GM13976 (cell line): Measurements from ENCODE around the gene PNMT.

ENCODE experiments used
- DNase-seq: peaks from one replicate; pipeline ENCODE4 v3.0.0; 2012; ENCODE audit warnings: low spot score
- in situ Hi-C: fragments of 300-500 bp; cut with MboI; formaldehyde crosslinking; loops from one replicate; pipeline ENCODE4 v1.12.0; 2022; ENCODE audit warnings: low sequenced_read_pairs, mixed read lengths, inconsistent platforms; ENCODE audit not compliant: unreplicated experiment
- TF ChIP-seq, protein P1 (sequence below): IDR thresholded peaks from 2 replicates; pipeline ENCODE4 v1.5.1; 2012; ENCODE audit warnings: borderline replicate concordance, mild to moderate bottlenecking; ENCODE audit not compliant: insufficient read depth; ENCODE audit errors: extremely low read depth, missing control alignments, control extremely low read depth

Gene PNMT

DNA sequence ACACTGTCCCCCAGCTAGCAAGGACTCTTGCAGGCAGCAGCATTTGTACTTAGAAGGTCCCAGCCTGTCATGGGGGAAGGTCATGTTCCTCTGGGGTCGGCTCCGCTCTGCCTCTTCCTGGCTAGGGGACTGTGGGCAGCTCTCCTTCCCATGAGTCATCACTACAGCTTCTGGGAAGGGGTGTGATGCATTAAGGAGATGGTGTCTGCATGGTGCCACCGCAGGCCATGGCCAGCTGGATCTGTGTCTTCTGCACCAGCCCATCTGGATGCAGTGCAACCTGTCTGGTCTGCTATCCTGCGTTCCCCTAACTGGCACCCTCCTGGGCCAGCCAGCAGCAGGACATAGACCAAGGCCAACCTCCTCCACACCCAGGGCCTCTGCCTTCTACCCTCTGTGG, 25.0 kb upstream of the PNMT start:
- TF ChIP-seq, protein P1, sequence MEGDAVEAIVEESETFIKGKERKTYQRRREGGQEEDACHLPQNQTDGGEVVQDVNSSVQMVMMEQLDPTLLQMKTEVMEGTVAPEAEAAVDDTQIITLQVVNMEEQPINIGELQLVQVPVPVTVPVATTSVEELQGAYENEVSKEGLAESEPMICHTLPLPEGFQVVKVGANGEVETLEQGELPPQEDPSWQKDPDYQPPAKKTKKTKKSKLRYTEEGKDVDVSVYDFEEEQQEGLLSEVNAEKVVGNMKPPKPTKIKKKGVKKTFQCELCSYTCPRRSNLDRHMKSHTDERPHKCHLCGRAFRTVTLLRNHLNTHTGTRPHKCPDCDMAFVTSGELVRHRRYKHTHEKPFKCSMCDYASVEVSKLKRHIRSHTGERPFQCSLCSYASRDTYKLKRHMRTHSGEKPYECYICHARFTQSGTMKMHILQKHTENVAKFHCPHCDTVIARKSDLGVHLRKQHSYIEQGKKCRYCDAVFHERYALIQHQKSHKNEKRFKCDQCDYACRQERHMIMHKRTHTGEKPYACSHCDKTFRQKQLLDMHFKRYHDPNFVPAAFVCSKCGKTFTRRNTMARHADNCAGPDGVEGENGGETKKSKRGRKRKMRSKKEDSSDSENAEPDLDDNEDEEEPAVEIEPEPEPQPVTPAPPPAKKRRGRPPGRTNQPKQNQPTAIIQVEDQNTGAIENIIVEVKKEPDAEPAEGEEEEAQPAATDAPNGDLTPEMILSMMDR = no peak
- no peak for DNase-seq
- in situ Hi-C loops = no loop called here

DNA sequence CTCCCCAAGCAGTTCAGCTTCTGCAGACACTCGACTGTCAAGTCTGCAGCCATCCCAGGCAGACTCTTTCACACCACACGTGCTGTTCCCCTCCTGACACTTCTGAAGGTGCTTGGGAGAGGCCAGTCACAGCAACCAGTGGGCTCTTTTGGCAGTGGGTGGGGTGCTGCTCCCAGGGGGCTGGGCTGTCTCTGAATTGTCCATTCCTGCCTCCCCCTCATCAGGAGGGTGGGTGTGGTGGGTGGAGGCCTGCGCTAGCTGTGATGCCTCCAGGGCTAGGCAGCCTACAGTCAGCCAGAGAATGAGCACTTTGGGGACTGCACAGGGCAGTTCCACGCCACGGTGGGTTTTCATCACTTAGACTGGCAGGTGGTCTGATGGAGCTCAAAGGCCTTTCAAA, 21.0 kb upstream of the PNMT start:
- DNase-seq = no peak
- TF ChIP-seq, protein P1 = no peak
- in situ Hi-C loops = no loop called here

DNA sequence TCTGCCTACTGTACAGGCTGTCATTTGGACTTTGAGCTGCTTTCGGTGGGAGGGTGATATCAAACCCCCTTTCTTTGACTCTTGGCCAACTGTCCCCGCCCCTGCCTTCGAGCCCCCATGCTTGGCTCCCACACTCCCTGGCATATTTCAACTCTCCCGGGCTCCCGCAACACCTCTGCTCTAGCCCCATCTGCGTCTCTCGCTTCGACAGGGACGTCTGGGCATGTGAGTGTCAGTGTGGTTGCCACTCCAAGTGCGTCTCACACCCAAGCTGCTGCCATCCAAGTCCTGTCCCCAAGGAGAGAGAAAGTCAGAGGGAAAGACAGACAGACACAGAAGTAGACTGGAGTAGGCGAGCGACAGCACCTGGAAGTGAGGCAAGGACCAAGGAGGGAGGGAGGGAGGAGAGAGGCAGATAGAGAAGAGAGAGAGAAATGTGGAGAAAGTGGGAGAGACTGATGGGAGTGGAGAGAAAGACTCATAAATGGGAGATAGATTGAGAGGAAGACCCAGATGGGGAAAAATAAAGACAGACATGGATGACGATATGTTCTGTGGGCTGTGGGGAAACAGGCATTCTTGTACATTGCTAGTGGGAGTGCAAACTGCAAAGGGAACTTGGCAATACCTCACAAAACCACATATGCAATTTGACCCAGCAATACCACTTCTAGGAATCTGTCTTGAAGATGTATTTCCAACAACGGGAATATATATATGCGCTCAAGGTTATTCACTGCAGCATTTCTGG, 19.5 kb upstream of the PNMT start:
- no peak for DNase-seq
- in situ Hi-C loops = no loop called here
- TF ChIP-seq, protein P1 = no peak

DNA sequence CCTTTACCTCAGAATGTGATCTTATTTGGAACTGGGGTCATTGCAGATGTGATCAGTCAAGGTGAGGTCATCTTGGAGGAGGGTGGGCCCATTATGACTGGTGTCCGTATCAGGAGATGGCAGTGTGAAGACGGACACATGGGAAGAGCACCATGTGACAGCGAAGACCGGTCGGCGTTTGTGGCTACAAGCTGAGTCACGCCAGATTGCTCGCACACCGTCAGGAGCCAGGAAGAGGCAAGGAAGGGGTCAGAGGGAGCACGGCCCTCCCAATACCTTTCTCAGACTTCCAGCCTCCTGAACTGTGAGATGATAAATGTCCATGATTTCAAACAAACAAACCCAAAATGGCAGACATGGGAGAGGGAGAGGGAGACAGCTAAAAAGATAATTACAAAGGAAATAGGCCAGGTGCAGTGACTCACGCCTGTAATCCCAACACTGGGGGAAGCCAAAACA, 18.1 kb upstream of the PNMT start:
- TF ChIP-seq, protein P1 = no peak
- in situ Hi-C loops = no loop called here
- no peak for DNase-seq

DNA sequence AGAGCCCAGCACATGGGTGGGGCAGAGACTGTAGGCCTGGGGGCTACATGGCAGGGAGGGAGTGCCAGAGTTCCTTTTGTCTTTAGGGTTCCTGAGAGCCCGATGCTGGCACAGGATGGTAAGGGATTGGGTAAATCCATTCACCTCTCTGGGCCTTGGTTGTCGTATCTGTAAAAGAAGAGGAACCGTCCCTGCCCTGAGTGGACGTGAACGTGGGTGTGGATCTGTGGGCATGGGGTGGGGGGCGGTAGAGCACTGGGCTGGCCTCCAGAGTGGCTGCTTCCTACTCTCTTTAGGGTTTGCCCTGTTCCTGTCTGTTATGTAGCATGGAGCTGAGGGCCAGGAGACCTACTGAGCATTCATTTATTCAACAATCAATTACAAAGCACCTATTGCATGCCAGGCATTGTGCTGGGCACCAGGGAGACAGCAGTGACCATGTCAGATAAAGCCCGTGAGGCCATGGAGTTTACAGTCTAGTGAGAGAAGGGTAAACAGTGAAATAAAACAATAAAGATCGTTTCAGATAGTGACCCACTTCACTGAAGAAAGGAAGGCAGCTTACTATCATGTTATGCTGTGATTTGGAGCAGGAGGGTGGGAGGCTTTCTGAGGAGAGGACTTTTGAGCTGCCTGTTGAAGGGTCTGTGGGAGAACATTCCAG, 16.2 kb upstream of the PNMT start:
- in situ Hi-C loops = no loop called here
- no peak for DNase-seq
- TF ChIP-seq, protein P1 = no peak

DNA sequence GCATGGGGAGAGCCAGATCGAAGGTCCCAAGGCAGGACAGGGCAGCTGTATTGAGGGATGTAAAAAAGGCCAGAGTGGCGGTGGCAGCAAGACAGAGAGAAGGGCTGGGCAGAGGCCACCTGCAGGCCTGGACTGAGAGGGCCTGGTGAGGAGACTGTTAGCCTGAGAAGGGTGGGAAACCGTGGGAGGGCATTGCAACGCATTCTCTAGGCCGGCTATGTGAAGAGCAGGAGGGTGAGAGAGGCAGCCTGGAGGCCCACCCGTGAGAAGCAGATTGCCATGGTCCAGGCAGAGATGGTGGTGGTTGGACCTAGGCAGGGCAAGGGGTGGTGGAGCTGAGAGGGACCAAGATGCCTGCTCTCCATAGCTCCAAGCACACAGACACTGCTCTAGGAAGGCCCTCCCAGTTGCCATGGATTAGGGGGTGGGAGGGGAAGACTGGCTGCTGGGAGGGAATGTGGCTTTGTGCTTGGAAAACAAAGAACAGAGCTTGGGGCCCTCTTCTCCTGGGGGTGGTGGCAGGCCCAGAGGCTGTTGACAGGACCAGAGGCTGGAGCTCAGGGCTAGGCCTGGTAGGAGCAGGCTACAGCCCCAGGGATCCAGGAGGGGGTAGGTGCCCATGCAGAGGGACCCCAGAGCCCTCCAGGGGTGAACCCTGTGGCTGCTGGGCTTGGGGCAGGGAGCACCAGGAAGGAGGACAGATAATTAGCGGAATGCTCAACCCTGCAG, 15.5 kb upstream of the PNMT start:
- no peak for DNase-seq
- TF ChIP-seq, protein P1 = no peak
- in situ Hi-C loops = no loop called here
